ENCODE data around the gene GAS6. TPM values are rescaled to one million over a fixed set of nuclear protein-coding genes. Genes with fewer than 3 reads are reported as not detected.

Gene GAS6
- total and polyA plus RNA-seq, 11 donors = 96.7 to 438 (median 183) TPM

GRCh38 chr13:113884821-113885220 is 20.9 kb upstream of the GAS6 start:
- intact Hi-C loops (cut with DNase I) = loop anchor here in 2 of 10 donors (5.0 kb wide), 2 partner anchors 48 to 68 kb away; no protein-coding TSS in a partner anchor
- Histone ChIP-seq H3K9me3 (no peaks in the 10 kb centered on the region), H3K27me3 (no peaks in the 10 kb centered on the region), H3K4me1 (peaks cover 3 to 57% (median 34%) of the 10 kb centered on the region in 12 donors), H3K36me3 (no peaks in the 10 kb centered on the region), H3K27ac (no peak overlapping the region), H3K4me3 (no peak overlapping the region)
- WGBS, 4 donors = 94 to 100% (median 96%) methylated on average over 7 of the region's 7 CpGs
- no peak for ATAC-seq
- DNase-seq = no peak
- TF ChIP-seq POLR2A (IDR thresholded peaks at IDR 0.05) = no peak
- TF ChIP-seq CTCF (IDR thresholded peaks at IDR 0.05) = no peak

GRCh38 chr13:113883921-113884804 is 20.3 kb upstream of the GAS6 start:
- peaks cover 3 to 64% (median 38%) of the 10 kb centered on the region in 12 donors for H3K4me1 ChIP-seq
- DNase-seq (peak in 1 of 5 donors; percentile 18), ATAC-seq (no peak)
- 91 to 94% (median 91%) methylated on average over 33 to 51 of the region's 51 CpGs for WGBS, 4 donors
- no peak overlapping the region for H3K27ac ChIP-seq
- no peak for TF ChIP-seq CTCF (IDR thresholded peaks at IDR 0.05)
- no peak for TF ChIP-seq POLR2A (IDR thresholded peaks at IDR 0.05)
- no peak overlapping the region for H3K4me3 ChIP-seq
- intact Hi-C loops (cut with DNase I) = loop anchor here in 2 of 10 donors (5.0 kb wide), 2 partner anchors 47 to 67 kb away; no protein-coding TSS in a partner anchor
- H3K36me3 ChIP-seq = no peaks in the 10 kb centered on the region
- H3K9me3 ChIP-seq = no peaks in the 10 kb centered on the region
- no peaks in the 10 kb centered on the region for H3K27me3 ChIP-seq

- TF ChIP-seq CTCF (IDR thresholded peaks at IDR 0.05) = no peak
- no peak for TF ChIP-seq POLR2A (IDR thresholded peaks at IDR 0.05)
- no peaks in the 10 kb centered on the region for H3K36me3 ChIP-seq
- no peaks in the 10 kb centered on the region for H3K27me3 ChIP-seq
- intact Hi-C loops (cut with DNase I) = loop anchor here in 2 of 10 donors (5.0 kb wide), 2 partner anchors 46 to 66 kb away; no protein-coding TSS in a partner anchor
- H3K4me1 ChIP-seq = peaks cover 3 to 69% (median 43%) of the 10 kb centered on the region in 12 donors
- WGBS, 4 donors = 96 to 98% (median 97%) methylated on average over 50 of the region's 50 CpGs
- H3K9me3 ChIP-seq = no peaks in the 10 kb centered on the region
- no peak overlapping the region for H3K4me3 ChIP-seq
- DNase-seq (no peak), ATAC-seq (no peak)
- H3K27ac ChIP-seq = peak overlapping the region in 4 of 12 donors; percentile 77 to 93 (median 86)
Observed at GRCh38 chr13:113883314-113883811, 19.5 kb upstream of the GAS6 start.

GRCh38 chr13:113882716-113883115 is 18.8 kb upstream of the GAS6 start:
- DNase-seq = no peak
- Histone ChIP-seq H3K27me3 (no peaks in the 10 kb centered on the region), H3K9me3 (no peaks in the 10 kb centered on the region), H3K4me1 (peaks cover 3 to 63% (median 42%) of the 10 kb centered on the region in 12 donors), H3K27ac (peak overlapping the region; percentile 56 to 93 (median 82)), H3K4me3 (peak overlapping the region in 4 of 12 donors; percentile 6 to 24 (median 20)), H3K36me3 (no peaks in the 10 kb centered on the region)
- peak in 1 of 4 donors; percentile 1 for ATAC-seq
- intact Hi-C loops (cut with DNase I) = loop anchor here in 3 of 10 donors (1.0 to 5.0 kb wide), 3 partner anchors 45 to 65 kb away; no protein-coding TSS in a partner anchor
- no peak for TF ChIP-seq CTCF (IDR thresholded peaks at IDR 0.05)
- no peak for TF ChIP-seq POLR2A (IDR thresholded peaks at IDR 0.05)
- WGBS, 4 donors = 58 to 77% (median 64%) methylated on average over 20 of the region's 20 CpGs
